HG02759 (cell line): ENCODE measurements around the gene ABLIM1.
A peak's percentile ranks its signal among the peaks of the same experiment; 100 is the strongest.

Source experiments
- ATAC-seq: cut with Tn5 transposase; IDR thresholded peaks from one replicate; pipeline ENCODE4 v1.9.1; 2021; ENCODE audit warnings: mild to moderate bottlenecking, moderate library complexity; ENCODE audit not compliant: unreplicated experiment

Gene ABLIM1

DNA sequence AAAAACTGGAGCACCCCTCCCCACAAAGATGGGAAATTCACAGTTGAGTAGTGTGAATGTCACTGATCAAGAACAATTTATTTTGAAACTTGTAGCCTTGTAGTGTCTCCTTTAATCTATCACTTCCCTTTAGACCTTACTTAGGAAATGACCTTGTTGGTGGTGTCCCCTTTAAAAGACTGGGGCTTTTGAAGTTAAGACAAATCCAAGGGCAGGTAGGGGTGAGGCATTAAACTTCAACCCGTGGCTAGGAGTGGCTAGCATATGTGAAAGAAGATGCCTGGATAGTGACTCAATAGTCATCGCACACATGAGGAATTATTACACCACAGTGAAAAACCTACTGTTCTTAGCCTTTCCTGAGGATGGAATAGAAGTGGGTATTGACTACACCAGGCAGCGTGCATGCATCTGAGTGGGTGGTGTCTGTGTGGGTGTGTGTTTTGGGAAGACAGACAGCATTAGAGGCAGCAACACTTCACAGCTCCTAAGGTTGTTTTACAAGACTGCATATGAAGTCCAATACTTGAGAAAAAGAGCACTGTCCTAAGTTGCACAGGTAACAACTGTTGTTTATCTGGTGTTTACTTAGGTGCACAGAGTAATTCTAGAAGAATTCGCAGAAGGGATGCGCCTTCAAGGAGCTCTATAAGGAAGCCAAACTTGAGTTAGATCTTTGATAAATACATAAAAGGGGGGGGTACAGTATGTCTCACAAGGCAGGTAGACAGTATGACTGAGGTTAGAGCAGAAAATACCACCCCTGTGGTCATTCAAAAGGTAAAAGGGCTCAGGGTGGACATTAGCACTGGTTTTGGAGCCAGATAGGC, 32.9 kb downstream of the ABLIM1 start:
- no peak for ATAC-seq

DNA sequence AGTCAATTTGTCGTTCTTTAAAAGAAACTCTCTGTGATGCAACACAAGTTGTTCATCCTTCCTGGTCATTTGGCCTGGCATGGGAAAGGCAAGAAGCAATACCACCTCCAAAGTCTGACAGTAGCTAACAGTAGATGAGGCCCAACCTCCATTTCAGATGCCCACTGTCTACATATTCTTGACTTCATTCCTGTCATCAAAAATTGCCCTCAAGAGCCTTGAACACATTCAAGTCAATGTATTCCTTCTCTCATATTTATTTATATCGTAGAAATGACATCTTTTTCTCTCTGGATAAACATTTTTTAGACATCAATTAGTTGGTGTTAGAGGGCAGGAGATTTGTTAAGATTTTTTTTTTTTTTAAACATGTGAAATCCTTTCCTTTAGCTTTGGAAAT, 33.7 kb downstream of the ABLIM1 start:
- ATAC-seq: no peak

DNA sequence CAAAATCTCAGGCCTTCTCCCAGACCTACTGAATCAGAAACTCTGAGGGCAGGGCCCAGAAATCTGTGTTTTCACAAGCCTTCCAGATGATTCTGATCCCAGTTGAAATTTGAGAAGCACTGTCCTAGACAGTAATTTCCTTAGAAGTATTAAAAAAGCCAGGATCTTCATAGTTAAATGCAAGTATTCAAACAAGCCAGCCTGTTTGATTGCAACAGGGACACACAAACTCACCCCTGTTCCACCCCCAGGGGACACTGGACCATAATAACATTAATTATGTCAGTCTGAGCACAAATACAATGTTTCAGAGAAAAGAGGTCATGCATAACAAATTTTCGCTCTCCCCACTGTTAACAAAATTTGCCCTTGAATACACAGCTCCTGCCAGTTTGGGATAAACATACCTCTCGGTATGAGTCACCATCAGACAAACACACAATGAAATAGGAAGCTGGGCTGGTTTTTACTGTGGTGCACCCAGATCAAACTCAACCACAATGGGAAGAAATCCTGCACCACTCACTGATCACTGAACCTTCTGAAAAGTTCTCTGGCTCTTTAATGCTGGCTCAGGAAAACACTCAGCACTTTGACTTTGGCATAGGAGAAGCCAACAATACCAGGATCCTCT, 34.3 kb downstream of the ABLIM1 start:
- no peak for ATAC-seq

DNA sequence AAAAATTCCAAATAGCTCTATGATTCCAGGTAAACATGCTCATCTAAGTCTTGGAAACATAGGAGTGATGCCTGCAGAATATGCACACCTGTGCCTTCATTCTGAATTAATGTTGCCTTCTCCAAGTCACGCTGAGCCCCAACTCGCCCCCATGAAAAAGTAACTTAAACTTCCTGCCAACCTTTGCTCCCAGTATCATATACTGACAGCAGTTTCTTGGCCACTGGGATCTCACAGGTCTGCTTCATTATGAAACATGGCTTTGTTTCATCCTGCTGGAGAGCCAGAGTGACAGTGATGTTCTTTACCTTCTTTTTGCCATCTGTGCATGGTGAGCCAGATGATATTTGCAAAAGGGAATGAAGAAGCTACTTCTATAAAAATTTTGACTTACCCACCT, 34.9 kb downstream of the ABLIM1 start:
- ATAC-seq: no peak

DNA sequence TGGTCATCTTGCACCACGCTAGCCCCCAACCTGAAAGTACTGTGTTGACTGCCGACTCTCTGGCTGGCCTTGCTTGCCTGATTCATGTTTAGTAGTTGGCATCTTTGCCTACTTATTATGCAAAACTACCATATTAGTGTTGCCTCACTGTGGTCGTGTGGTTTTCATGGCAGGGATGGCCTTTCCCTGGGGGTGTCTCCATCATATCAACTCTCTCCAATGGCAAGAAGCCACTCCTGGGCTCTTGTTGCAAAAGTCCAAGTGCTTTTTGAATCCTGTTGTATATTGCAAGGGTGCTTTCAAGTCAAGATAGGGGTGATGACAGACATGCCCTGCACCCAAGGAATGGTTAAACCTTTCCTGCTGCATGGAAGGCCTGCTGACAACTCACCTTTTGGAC, 39.4 kb downstream of the ABLIM1 start:
- no peak for ATAC-seq

DNA sequence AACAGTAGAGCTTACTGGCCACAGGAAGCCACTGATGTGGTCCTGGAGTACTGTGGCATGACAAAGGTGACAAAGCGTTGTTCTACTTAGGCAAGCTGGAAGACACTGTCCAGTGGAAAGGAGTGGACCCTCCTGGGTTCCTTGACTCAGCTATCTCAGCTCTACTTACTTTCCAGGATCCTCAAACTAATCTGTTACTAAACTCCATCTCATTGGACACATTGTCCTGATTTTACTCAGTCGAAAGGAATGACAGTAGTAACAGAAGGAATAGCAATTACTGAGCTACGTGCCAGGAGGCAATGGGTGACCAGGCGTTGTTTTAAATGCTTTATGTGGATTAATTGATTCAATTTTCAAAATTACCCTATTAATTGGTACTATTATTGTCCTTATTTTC, 41.6 kb downstream of the ABLIM1 start:
- ATAC-seq: no peak

DNA sequence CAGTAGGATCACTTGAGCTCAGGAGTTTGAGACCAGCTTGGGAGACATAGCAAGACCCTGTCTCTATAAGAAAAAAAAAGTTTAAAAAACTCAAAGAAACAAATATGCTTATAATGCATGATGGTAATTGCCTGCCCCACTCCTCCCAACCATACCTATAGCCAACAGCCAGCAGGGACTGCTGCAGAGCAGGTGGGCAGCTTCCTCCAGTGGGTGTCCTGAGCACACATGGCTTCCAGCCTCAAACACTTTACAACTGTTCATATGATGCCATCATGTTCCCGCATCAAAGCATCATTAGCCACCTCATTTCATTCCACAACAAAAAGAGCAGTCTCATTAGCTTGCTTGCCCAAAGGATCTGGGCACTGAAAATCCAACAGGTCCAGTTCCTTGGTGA, 42.0 kb downstream of the ABLIM1 start:
- no peak for ATAC-seq

DNA sequence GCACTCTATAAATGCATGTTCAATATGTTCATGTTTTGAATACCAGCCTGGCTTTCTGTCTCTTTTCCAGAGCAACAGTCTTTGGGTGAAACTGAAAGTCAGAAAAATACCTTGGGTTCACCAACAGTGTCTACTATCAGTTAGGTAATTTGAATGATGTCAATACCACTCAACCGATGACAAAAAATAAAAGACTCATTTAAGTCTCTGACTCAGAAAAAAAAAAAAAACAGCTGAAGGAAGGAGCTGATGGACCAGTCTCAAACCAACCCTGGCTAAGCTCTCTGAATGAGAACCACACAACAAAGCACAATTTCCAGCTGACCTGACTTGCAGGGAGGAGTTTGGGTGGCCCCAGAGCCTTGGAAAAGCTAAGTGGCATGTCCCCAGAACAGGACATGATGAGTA, 42.5 kb downstream of the ABLIM1 start:
- ATAC-seq: peak; percentile 93

DNA sequence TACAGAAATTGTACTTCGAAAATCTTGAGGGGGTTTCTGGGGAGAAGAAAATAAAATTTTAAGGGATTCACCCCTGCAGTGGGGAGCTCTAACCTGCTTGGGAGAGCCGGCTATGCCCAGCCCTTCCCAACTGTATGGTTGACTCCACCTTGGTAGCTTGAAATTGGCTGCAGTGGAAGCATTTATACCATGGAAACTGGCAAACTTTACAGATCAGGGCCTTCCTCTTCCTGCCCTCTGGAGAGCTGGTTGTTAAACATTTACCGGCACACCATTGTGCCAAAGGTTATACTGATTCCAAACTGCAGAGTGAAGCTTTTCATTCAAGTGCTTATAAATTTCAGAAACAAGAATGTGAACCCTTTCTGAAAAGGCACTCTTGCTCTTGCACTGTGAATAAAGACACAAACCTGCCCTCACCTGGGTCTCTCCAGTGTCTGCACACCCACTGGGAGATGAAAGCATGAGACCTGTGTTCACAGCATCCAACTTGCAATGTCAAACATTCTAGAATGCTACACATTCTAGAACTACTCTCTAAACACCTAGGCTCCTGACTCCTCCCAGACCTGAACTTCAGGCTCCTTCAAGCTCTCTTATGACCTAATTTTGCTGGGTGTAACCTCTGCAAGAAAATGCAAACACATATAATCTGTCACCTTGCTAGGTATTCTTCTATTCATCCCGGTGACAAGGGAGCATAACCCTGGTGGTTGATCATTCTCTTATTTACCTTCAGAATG, 44.7 kb downstream of the ABLIM1 start:
- no peak for ATAC-seq

DNA sequence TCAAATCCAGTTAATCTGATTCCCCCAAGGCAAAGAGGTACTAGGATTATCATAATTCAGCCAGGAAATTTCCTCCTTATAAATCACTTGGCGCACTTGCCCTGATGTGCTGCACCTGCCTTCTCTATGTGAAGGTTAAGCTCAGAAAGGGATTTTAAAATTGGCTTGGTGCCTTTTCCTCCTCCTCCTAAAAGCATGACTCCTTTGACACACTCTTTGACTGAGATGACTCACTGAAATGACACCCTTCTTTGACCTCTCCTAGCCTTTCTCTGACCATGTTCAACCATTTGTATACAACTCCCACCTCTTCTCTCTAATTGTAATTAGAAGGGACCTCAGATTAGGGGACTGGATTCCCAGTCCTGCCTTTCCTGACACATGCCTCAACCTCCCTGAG, 46.5 kb downstream of the ABLIM1 start:
- no peak for ATAC-seq

DNA sequence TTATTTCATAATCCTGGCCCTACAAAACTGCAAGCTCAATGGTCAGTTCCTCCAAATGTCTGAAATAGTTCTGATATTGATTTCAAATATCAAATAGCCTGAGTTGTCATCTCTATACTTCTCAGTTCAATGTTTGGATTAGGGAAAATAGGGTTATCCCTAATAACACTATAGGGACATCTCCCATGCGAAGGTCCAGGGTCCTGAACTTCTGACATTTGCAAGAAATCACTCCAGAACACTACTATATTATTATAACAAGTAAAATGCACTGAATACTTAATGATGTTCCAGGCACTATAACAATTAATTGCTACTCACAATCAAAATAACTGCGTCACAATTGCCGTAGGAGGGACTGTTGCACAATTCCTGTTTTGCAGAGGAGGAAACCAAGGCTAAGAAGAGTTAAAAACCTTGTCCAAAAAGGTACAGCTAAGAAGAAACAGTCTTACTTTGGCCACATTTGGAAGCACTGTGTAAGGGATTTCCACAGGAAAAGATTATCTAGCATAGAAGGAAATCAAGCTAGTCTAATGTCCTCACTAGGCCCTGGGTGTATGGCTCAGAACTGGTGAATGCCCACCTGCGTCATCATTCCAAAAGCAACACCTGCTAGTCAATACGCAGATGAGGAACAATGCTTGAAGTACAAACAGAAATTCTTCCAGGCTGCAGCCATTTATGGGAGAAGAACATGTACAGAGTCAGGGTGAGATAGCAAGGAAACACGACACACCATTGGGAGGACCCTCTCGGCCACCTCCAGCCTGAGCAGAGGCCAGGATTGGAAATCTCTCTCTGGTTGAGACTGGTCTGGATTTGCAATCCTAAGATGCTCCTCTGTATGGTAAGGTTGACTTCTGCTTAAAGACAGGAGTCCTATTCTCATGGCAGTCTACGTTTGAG, 48.3 kb downstream of the ABLIM1 start:
- ATAC-seq: no peak

DNA sequence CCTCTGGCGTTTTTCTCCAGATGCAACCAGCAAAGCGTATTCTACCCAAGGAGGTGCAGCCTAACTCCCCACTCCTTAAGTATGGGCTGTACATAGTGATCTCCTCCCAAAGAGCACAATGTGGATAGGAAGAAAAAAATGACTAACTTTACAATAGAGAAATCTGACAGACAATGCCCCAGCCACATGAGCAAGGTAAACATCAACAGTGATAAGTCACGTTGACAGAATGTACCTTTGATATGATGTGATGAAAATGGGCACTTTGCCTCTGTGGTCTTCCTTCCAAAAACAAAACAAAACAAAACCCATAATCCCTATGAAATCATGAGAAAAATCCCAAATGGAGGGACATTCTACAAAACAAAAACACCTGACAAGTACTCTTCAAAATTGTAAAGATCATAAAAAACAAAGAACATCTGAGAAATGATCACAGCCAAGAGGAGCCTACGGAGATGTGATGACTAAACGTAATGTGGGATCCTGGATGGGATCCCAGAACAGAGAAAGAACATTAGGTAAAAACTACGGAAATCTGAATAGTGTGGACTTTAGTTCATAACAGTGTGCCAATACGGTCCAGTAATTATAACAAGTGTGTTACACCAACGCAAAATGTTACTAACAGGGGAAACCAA, 50.6 kb downstream of the ABLIM1 start:
- no peak for ATAC-seq

DNA sequence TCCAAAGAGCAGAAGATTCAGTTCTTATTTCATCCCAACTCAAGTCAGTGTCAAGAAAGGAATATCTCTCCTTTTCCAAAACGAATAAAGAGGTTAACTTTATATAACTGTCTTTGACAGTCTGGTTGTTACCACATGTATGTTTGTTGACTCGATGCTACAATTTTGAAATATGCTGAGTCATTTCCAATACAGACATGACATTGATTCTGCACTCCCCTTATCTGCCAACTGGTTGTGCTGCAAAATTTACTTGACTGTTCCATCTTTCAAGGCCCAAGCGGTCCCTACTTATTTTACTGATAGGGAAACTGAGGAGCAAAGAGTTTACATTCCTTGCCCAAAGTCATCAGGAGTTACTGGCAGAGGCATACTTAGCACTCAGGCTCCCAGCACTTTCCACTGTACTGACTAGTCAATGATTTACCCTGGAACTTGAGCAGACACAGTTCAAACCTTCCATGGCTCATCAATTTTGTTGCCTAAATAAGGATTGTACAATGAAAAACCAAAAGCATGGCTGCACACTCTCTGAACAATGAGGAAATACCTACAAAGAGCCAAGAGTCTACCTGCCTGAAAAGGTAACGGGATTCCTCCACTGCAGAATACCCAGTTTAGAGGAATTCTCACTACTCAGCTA, 52.8 kb downstream of the ABLIM1 start:
- ATAC-seq: peak; percentile 75

DNA sequence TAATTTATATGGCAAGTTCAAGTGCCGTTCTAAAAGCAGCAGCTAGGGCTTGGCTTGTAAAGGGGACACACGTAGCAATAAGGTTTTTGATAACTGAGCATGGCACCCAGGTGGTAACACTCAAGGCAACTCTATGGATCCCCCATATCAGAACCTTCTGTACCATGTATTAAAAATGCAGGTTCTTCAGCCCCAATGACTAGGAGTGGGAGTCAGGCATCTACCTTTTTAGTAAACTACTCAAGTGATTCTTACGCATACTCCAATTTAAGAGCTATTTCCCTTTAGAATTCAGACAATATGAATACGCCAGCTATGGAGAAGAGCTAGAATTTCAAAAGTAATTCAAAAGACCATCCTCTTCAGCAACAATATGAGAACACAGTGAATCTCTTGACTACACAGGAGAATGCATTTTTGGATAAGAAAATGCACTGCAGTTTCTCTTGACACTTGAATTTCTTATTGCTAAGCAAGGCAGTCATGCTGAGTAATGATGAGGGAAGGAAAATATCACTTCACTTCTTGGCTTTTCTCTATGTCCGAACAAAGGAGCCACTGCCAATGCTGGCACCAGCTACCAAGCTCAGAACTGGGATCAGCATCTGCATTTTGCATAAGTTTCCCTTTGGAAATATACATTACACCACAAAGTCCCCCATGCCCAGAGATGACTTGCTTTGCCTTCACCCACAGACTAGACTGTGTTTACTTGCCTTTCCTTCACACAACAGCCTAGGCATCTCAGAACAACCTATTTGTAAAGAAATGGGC, 53.5 kb downstream of the ABLIM1 start:
- peak; percentile 19 for ATAC-seq

DNA sequence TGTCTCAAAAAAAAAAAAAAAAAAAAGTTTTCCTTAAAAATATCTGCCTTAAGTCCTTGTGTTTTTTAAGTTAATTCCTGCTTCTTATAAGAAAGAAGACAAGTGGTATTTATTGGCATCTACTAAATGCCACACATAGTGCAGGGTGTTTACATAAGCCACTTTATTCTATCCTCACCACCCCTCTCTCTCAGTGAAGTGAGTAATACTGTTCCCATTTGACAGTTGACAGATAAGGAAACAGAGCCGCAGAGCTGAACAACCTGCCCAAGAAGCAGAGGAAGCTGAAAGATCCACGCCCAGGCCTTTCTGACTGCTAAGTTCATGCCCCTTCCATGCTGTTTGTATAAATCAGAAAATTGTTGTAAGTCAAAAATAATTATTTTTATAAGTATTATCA, 54.1 kb downstream of the ABLIM1 start:
- peak; percentile 65 for ATAC-seq

DNA sequence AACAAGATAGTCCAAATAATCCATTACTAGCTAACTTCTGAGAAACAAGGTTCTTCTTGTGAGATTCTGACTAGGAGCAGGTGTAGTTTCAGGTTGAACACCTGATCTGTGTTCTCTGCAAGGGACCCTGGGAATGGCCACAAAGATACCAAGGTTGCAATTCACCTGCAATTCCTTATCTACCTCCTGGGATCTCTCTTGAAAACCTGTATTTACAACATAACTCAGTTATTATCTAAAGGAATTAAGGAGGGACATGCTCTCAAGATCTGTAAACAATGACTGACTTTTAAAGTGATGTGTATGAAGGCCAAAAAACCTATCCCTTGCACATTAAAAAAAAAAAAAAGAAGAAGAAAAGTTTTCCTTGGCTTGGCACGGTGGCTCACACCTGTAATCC, 54.8 kb downstream of the ABLIM1 start:
- no peak for ATAC-seq

DNA sequence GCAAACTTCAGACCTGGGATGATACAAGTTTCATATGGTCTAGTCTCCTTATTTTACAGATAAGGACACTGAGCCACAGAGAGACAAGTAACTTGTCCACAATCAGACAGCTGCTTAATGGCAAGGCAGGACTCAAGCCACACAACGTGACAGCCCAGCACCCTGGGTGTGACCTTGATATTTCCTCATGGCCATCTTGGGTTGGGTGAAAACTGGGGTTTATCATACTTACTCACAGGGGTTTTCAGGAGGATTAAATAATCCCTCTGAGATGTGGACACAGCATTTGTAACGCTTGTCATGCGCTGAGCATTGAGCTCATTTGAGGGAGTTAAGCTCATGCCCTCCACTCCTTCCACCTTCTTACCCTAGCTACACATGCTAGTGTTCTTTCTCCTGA, 58.0 kb downstream of the ABLIM1 start:
- ATAC-seq: no peak

DNA sequence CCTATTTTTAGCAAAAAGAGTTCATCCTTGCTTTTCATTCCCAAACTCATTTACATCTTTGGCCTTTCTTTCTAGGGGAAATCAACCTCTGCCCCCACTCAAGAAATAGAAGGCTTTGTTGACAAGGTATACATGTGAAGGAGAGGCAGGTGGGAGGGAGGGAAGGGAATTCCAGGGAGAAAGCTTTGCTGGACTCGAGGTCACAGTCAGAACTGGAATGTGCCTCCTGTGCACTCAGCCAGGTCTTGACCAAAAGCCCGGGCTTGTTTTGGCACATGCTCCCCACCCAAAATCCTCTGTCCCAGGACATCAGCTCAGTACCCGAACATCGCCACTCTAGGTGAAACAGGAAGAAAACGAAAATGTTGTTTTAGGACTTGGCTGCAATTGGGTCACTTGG, 61.3 kb downstream of the ABLIM1 start:
- ATAC-seq: no peak

DNA sequence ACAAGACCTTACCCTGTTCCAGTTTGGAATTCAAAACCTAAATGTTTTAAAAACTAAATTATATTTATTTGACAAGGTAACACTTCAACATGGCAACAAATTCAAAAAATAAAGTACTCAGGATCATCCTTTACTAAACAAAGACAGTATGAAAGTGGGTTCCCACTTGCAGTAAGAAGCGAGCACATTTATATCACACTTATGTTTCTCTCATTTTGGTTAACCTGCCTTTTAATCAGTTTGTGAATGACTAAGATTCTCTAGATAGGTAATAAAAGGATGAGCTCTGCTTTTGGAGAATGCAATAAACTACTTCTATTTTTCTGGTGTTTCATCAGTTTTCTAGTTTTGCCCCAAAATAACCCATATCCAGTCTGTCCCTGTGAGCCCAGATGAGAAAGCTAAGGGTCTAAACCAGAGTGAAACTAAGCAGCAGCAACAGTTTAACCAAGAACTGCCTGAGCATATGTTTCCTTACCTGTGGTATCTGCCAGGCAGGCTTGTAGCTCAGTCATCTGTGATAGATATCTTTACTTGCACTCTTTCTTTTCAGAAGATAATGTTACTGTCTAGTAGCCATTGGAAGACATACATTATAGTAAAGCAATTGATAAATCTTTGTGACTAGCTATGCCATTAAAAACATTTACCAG, 64.1 kb downstream of the ABLIM1 start:
- ATAC-seq: no peak
